Right hindlimb (tissue), 1 donor: ENCODE measurements around the gene EYA3.

Source experiments
- DNase-seq: peaks from one replicate; pipeline ENCODE4 v3.0.0-alpha.2; 2018

Gene EYA3

GRCh38 chr1:28112388-28113241 lies 24.2 kb upstream of the EYA3 start:
- no peak for DNase-seq

- no peak for DNase-seq
Measured at GRCh38 chr1:28111157-28111556, 22.7 kb upstream of the EYA3 start.

- DNase-seq: no peak
Measured at GRCh38 chr1:28110555-28110954, 22.1 kb upstream of the EYA3 start.

GRCh38 chr1:28109639-28110038 lies 21.2 kb upstream of the EYA3 start:
- no peak for DNase-seq

GRCh38 chr1:28108001-28108400 lies 19.6 kb upstream of the EYA3 start:
- DNase-seq: no peak

- no peak for DNase-seq
Measured at GRCh38 chr1:28104866-28105467, 16.6 kb upstream of the EYA3 start.

- DNase-seq: no peak
Measured at GRCh38 chr1:28102189-28102588, 13.8 kb upstream of the EYA3 start.

GRCh38 chr1:28099050-28099769 lies 10.8 kb upstream of the EYA3 start:
- DNase-seq: no peak

GRCh38 chr1:28097100-28097472 lies 8.7 kb upstream of the EYA3 start:
- DNase-seq: no peak

GRCh38 chr1:28096210-28097099 lies 8.0 kb upstream of the EYA3 start:
- no peak for DNase-seq

GRCh38 chr1:28091043-28091781 lies 2.8 kb upstream of the EYA3 start:
- peak; percentile 53 for DNase-seq

- DNase-seq: no peak
Measured at GRCh38 chr1:28087614-28088167, 719 bp downstream of the EYA3 start.

- DNase-seq: no peak
Measured at GRCh38 chr1:28086651-28087050, 1.8 kb downstream of the EYA3 start.

- DNase-seq: no peak
Measured at GRCh38 chr1:28085129-28085528, 3.3 kb downstream of the EYA3 start.

- DNase-seq: no peak
Measured at GRCh38 chr1:28083876-28084275, 4.5 kb downstream of the EYA3 start.

GRCh38 chr1:28078680-28079626 lies 9.5 kb downstream of the EYA3 start:
- DNase-seq: no peak

GRCh38 chr1:28078262-28078661 lies 10.1 kb downstream of the EYA3 start:
- DNase-seq: no peak

- no peak for DNase-seq
Measured at GRCh38 chr1:28074892-28075511, 13.4 kb downstream of the EYA3 start.

- no peak for DNase-seq
Measured at GRCh38 chr1:28073867-28074266, 14.5 kb downstream of the EYA3 start.

GRCh38 chr1:28071813-28072212 lies 16.6 kb downstream of the EYA3 start:
- no peak for DNase-seq
